OCI-LY7 (cell line): Measurements from ENCODE around the gene SETD3. TPM values are rescaled to one million over a fixed set of nuclear protein-coding genes. Genes with fewer than 3 reads are reported as not detected.

ENCODE experiments used
- BruUV-seq: library from RNA; stranded (reverse); fragments of 400-500 nt; replicated peaks from 2 replicates; lab custom pipeline; 2021; lab: Mats Ljungman, UMichigan
- CTCF ChIA-PET: fragments of 300-600 bp; sonication (Branson Sonifier 250); formaldehyde crosslinking; loops from one replicate; lab custom pipeline; 2022; ENCODE audit warnings: antibody characterized with exemption; ENCODE audit not compliant: unreplicated experiment; lab: Charles Lee
- POLR2A ChIA-PET: fragments of 300-600 bp; sonication (Branson Sonifier 250); formaldehyde crosslinking; loops from one replicate; lab custom pipeline; 2022; ENCODE audit warnings: antibody characterized with exemption; lab: Charles Lee
- DNase-seq: peaks from one replicate; pipeline ENCODE4 v3.0.0-alpha.2; 2015; ENCODE audit warnings: low spot score
- H2AFZ ChIP-seq: fragments of 200-600 bp; sonication (generic), shearing (Covaris generic); 2 replicates; pipeline ENCODE4 v1.6.1; 2014; ENCODE audit warnings: mild to moderate bottlenecking, antibody characterized with exemption, low read length, moderate library complexity
- H3K27ac ChIP-seq: fragments of 200-600 bp; sonication (generic); 2 replicates; pipeline ENCODE4 v1.5.1; 2014; ENCODE audit warnings: mixed run types, low read depth, mild to moderate bottlenecking, moderate library complexity, low read length, inconsistent platforms; ENCODE audit not compliant: poor library complexity, severe bottlenecking
- H3K36me3 ChIP-seq: fragments of 200-600 bp; sonication (generic); 2 replicates; pipeline ENCODE4 v1.6.1; 2014; ENCODE audit warnings: mild to moderate bottlenecking, antibody characterized with exemption, low read length, moderate library complexity, mixed read lengths; ENCODE audit not compliant: insufficient read depth
- H3K4me1 ChIP-seq: fragments of 200-600 bp; sonication (generic); 2 replicates; pipeline ENCODE4 v1.5.1; 2014; ENCODE audit warnings: mild to moderate bottlenecking, low read length; ENCODE audit not compliant: insufficient read depth, poor library complexity, severe bottlenecking
- H3K4me2 ChIP-seq: fragments of 200-600 bp; sonication (generic); 2 replicates; pipeline ENCODE4 v1.6.1; 2014; ENCODE audit warnings: mild to moderate bottlenecking, low read length
- H3K4me3 ChIP-seq: fragments of 200-600 bp; sonication (generic); 2 replicates; pipeline ENCODE4 v1.5.1; 2014; ENCODE audit warnings: mild to moderate bottlenecking, low read depth, low read length; ENCODE audit not compliant: poor library complexity, severe bottlenecking
- H3K79me2 ChIP-seq: fragments of 200-600 bp; sonication (generic); 2 replicates; pipeline ENCODE4 v1.6.1; 2016; ENCODE audit warnings: low read depth, mild to moderate bottlenecking, low read length, moderate library complexity, mixed read lengths; ENCODE audit not compliant: insufficient read depth
- H3K9me2 ChIP-seq: fragments of 200-600 bp; sonication (generic); 2 replicates; pipeline ENCODE4 v1.6.1; 2016; ENCODE audit warnings: mild to moderate bottlenecking, low read length, mixed read lengths; ENCODE audit not compliant: insufficient read depth
- H3K9me3 ChIP-seq: fragments of 200-600 bp; sonication (generic); 2 replicates; pipeline ENCODE4 v1.6.1; 2014; ENCODE audit warnings: mild to moderate bottlenecking, mixed run types, low read length, mixed read lengths
- H4K20me1 ChIP-seq: fragments of 200-600 bp; sonication (generic); 2 replicates; pipeline ENCODE4 v1.6.1; 2014; ENCODE audit warnings: mild to moderate bottlenecking, antibody characterized with exemption, low read length, moderate library complexity, mixed read lengths; ENCODE audit not compliant: insufficient read depth
- CTCF ChIP-seq: fragments of 200-600 bp; sonication (generic); conservative IDR thresholded peaks from 2 replicates; pipeline ENCODE4 v1.5.1; 2014; ENCODE audit warnings: mild to moderate bottlenecking, antibody characterized with exemption, low read length, moderate library complexity, mixed read lengths
- EZH2phosphoT487 ChIP-seq: fragments of 200-600 bp; sonication (generic); IDR thresholded peaks from 2 replicates; pipeline ENCODE4 v1.6.1; 2018; ENCODE audit warnings: low read depth, borderline replicate concordance, mild to moderate bottlenecking, mixed run types, antibody characterized with exemption, low read length, moderate library complexity, mixed read lengths
- intact Hi-C: fragments of 100-400 bp; cut with micrococcal nuclease; formaldehyde crosslinking; loops from one replicate; pipeline ENCODE4 v1.10.0; 2022; ENCODE audit not compliant: unreplicated experiment
- total RNA-seq, 2 experiments: library from RNA; depleted of rRNA in 1 of 2; stranded (reverse); fragments of >200 nt in 1 of 2; shearing (Covaris generic) in 1 of 2; gene quantifications; 2 replicates each; pipeline ENCODE4 v1.2.3, GENCODE V29; 2014 to 2022

Gene SETD3
- total RNA-seq, 2 experiments from 2014 or later, result 42.4 to 65.5 TPM

GRCh38 chr14:99415496-99416281 is 65.0 kb downstream of the SETD3 start:
- ChIA-PET CTCF (interaction anchor here (0.9 to 1.9 kb wide), 5 partner anchors 9 to 26 kb away, joined by 3 to 15 read pairs (median 4); no protein-coding TSS in a partner anchor), POLR2A (interaction anchor here (0.8 to 2.9 kb wide), 5 partner anchors 10 to 52 kb away, joined by 3 to 11 read pairs (median 4); no protein-coding TSS in a partner anchor)
- no peak for TF ChIP-seq EZH2phosphoT487
- peak; percentile 97 for TF ChIP-seq CTCF
- Histone ChIP-seq H3K4me1 (peaks cover 4% of the 10 kb centered on the region), H3K9me3 (no peaks in the 10 kb centered on the region), H3K4me3 (no peak overlapping the region), H3K36me3 (peaks cover 6% of the 10 kb centered on the region; the same call in 1 of the 2 replicates), H4K20me1 (no peaks in the 10 kb centered on the region), H3K9me2 (no peaks in the 10 kb centered on the region), H2AFZ (no peak overlapping the region), H3K27ac (no peak overlapping the region), H3K79me2 (no peaks in the 10 kb centered on the region), H3K4me2 (no peak overlapping the region)
- DNase-seq, result peak; percentile 84
- BruUV-seq, result no TSS peak
- intact Hi-C loops, result loop anchor here (1.0 kb wide), 3 partner anchors 22 to 95 kb away; no protein-coding TSS in a partner anchor

DNA sequence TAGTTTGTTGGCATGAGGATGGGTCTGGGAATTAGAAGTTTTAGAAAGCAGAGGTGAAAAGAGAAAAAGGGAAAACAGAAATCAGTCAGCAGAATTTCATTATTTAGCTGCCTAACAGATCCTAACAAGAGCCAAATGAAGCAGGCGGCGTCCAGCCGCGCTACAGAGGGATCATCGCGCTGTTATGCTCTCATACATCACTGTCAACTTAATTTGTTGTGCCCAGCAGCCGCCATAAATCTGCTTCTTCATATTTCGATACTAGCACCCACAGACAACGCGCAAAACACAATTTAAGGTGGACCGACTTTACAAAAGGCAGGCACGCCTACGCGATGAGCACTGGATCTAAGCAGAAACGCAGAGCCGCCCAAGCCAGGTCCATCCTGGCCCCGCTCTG is 66.7 kb downstream of the SETD3 start:
- H3K4me1 ChIP-seq, result peaks cover 4% of the 10 kb centered on the region
- CTCF ChIA-PET, result no interaction called here

More for the DNA sequence above, 66.7 kb downstream of the SETD3 start:
- no peaks in the 10 kb centered on the region for H4K20me1 ChIP-seq
- no peaks in the 10 kb centered on the region for H3K9me3 ChIP-seq
- BruUV-seq, result no TSS peak
- no peak overlapping the region for H3K27ac ChIP-seq
- intact Hi-C loops, result no loop called here
- TF ChIP-seq EZH2phosphoT487, result no peak
- TF ChIP-seq CTCF, result no peak
- peaks cover 14% of the 10 kb centered on the region; the same call in 1 of the 2 replicates for H3K36me3 ChIP-seq
- no peak for DNase-seq
- no peak overlapping the region for H3K4me2 ChIP-seq
- H3K79me2 ChIP-seq, result no peaks in the 10 kb centered on the region
- no peak overlapping the region for H3K4me3 ChIP-seq
- POLR2A ChIA-PET, result no interaction called here
- H3K9me2 ChIP-seq, result no peaks in the 10 kb centered on the region
- H2AFZ ChIP-seq, result no peak overlapping the region
